Measurements from ENCODE around the gene FUOM. TPM values are rescaled to one million over a fixed set of nuclear protein-coding genes. Genes with fewer than 3 reads are reported as not detected.

Gene FUOM
- total and polyA plus RNA-seq, 12 donors = 2.0 to 17.0 (median 6.2) TPM

DNA sequence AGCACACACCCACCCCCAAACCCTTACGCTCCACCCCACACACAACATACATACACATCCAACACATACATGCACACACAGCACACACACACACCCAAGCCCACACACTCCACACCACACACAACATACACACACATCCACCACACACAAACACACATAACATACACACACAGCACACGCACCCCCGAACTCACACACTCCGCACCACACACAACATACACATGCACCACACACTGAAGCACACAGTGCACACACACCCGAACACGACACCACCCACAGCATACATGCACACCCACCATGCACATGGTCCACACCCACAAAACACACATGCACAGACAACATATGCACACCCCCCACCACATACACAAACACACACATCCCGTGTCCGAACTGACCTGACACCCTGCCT is 8.7 kb downstream of the FUOM start:
- Histone ChIP-seq H3K9me3 (no peaks in the 10 kb centered on the region), H3K27me3 (peaks cover 0 to 57% (median 42%) of the 10 kb centered on the region in 7 donors), H3K27ac (no peak overlapping the region), H3K36me3 (no peaks in the 10 kb centered on the region), H3K4me3 (no peak overlapping the region), H3K4me1 (peaks cover 0 to 4% (median 0%) of the 10 kb centered on the region in 9 donors)
- intact Hi-C loops (cut with DNase I) = no loop called here
- WGBS, 2 donors = 90 to 93% methylated on average over 8 of the region's 8 CpGs
- ATAC-seq = no peak
- DNase-seq = no peak
- TF ChIP-seq, protein P1, sequence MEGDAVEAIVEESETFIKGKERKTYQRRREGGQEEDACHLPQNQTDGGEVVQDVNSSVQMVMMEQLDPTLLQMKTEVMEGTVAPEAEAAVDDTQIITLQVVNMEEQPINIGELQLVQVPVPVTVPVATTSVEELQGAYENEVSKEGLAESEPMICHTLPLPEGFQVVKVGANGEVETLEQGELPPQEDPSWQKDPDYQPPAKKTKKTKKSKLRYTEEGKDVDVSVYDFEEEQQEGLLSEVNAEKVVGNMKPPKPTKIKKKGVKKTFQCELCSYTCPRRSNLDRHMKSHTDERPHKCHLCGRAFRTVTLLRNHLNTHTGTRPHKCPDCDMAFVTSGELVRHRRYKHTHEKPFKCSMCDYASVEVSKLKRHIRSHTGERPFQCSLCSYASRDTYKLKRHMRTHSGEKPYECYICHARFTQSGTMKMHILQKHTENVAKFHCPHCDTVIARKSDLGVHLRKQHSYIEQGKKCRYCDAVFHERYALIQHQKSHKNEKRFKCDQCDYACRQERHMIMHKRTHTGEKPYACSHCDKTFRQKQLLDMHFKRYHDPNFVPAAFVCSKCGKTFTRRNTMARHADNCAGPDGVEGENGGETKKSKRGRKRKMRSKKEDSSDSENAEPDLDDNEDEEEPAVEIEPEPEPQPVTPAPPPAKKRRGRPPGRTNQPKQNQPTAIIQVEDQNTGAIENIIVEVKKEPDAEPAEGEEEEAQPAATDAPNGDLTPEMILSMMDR (IDR thresholded peaks at IDR 0.05) = no peak

GRCh38 chr10:133347710-133348517 is 9.9 kb downstream of the FUOM start:
- 58 to 59% methylated on average over 16 of the region's 16 CpGs for WGBS, 2 donors
- no peak for DNase-seq
- TF ChIP-seq, protein P1 (IDR thresholded peaks at IDR 0.05) = no peak
- Histone ChIP-seq H3K27ac (no peak overlapping the region), H3K36me3 (no peaks in the 10 kb centered on the region), H3K4me1 (peaks cover 0 to 4% (median 0%) of the 10 kb centered on the region in 9 donors), H3K9me3 (no peaks in the 10 kb centered on the region), H3K4me3 (no peak overlapping the region), H3K27me3 (peaks cover 0 to 67% (median 54%) of the 10 kb centered on the region in 7 donors)
- intact Hi-C loops (cut with DNase I) = no loop called here
- no peak for ATAC-seq

DNA sequence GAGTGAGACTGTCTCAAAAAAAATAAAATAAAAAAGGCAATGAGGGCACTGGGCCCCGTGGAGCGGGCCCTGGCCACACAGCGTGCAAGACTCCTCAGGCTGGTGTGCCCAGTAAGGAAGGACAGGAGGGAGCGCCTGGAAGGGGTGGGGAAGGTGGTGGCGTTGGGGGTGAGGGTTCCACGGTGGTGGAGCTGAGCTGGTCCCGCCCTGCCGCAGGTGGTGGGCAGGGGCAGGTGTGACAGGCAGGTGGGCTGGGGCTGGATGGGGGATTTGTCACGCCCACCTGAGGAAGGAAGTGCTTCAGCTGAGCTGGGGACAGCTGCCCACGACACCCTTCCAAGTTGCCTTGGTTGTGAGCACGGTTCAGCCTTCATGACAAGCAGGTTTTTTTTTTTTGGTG is 11.4 kb downstream of the FUOM start:
- TF ChIP-seq, protein P1 (IDR thresholded peaks at IDR 0.05) = no peak
- ATAC-seq (no peak), DNase-seq (no peak)
- Histone ChIP-seq H3K36me3 (no peaks in the 10 kb centered on the region), H3K4me1 (peaks cover 0 to 4% (median 0%) of the 10 kb centered on the region in 9 donors), H3K27me3 (peaks cover 0 to 82% (median 67%) of the 10 kb centered on the region in 7 donors), H3K9me3 (no peaks in the 10 kb centered on the region), H3K27ac (no peak overlapping the region), H3K4me3 (no peak overlapping the region)
- 55 to 60% methylated on average over 11 of the region's 11 CpGs for WGBS, 2 donors
- intact Hi-C loops (cut with DNase I) = no loop called here

GRCh38 chr10:133344236-133344635 is 13.6 kb downstream of the FUOM start:
- DNase-seq (no peak), ATAC-seq (no peak)
- WGBS, 2 donors = 63 to 77% methylated on average over 5 of the region's 5 CpGs
- H3K27ac ChIP-seq = no peak overlapping the region
- intact Hi-C loops (cut with DNase I) = no loop called here
- no peaks in the 10 kb centered on the region for H3K9me3 ChIP-seq
- TF ChIP-seq, protein P1 (IDR thresholded peaks at IDR 0.05) = no peak
- H3K4me1 ChIP-seq = no peaks in the 10 kb centered on the region
- no peak overlapping the region for H3K4me3 ChIP-seq
- H3K27me3 ChIP-seq = peaks cover 0 to 94% (median 74%) of the 10 kb centered on the region in 7 donors
- no peaks in the 10 kb centered on the region for H3K36me3 ChIP-seq

Data from heart right ventricle (tissue), 16 donors.